Rectal smooth muscle tissue (tissue), 1 donor: ENCODE results near the gene PTPRD.

Experiments used
- H3K27ac ChIP-seq: one replicate; pipeline ENCODE4 v1.7.0; 2013; ENCODE audit warnings: low read depth, low read length, inconsistent platforms
- H3K27me3 ChIP-seq: one replicate; pipeline ENCODE4 v1.7.0; 2013; ENCODE audit warnings: low read length; ENCODE audit not compliant: control insufficient read depth, insufficient read depth
- H3K36me3 ChIP-seq: one replicate; pipeline ENCODE4 v1.7.0; 2013; ENCODE audit warnings: low read length; ENCODE audit not compliant: control insufficient read depth, insufficient read depth
- H3K4me1 ChIP-seq: one replicate; pipeline ENCODE4 v1.7.0; 2013; ENCODE audit warnings: low read length; ENCODE audit not compliant: control insufficient read depth, insufficient read depth
- H3K4me3 ChIP-seq: one replicate; pipeline ENCODE4 v1.7.0; 2013; ENCODE audit warnings: low read length
- H3K9ac ChIP-seq: one replicate; pipeline ENCODE4 v1.7.0; 2013; ENCODE audit warnings: low read length

The PTPRD gene

DNA sequence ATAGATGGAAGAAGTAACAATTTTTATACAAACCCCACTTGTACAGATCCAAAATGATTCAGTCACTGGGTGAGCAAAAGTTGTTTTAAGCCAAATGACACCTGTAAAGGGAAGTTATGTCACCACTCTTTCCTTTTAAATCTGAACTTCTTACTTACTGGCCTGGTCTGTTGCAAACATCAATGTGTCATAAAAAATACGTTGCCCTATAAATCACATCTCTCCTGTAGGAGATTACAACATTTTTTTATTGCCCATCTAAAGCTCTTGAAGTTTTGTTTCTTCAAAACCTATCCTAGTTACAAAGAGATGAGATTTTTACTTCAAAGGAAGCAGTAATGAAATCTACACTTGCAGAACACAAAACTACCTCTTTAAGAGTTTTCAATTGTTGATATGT lies 1725.4 kb downstream of the PTPRD start:
- Histone ChIP-seq H3K36me3 (no peaks in the 10 kb centered on the region), H3K4me3 (no peak overlapping the region), H3K27ac (no peak overlapping the region), H3K9ac (no peak overlapping the region), H3K27me3 (no peaks in the 10 kb centered on the region), H3K4me1 (no peaks in the 10 kb centered on the region)

DNA sequence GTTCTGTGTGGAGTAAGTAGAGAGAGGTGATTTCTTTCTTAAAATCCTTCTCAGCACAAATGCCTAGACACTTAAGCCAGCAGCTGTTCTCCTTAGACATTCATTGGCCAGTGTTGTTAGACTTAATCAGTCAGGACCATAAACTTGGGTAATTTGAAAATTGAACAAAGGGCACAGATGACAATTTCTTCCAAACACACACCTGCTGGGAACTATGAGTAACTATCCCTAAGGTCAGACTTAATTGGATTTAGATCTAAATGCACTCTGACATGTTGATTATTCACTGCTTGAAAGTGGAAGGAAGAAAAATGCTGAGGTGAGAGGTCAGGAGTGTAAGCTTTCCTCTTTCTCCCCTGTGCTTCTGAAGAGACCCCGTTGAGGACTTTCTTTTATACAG lies 1729.5 kb downstream of the PTPRD start:
- Histone ChIP-seq H3K27ac (no peak overlapping the region), H3K4me1 (no peaks in the 10 kb centered on the region), H3K36me3 (no peaks in the 10 kb centered on the region), H3K9ac (no peak overlapping the region), H3K27me3 (no peaks in the 10 kb centered on the region), H3K4me3 (no peak overlapping the region)

DNA sequence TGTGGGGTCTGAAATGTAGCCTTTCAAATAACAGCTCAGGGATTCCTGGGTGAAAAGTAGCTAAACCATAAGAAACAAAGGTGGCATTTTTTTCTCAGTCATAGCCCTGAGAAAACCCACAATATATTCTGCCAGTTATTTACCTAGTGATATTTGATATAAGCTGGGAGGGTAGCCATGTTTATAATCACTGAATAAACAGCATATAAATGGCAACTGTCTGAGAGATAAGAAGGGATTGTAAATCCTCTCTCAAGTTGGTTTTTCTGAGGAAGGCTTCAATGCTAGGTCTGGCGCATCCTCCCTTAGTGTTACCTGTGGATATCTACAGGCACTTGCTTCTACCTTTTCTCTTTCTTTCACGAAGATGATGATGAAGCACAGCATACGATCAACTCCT lies 1732.7 kb downstream of the PTPRD start:
- no peaks in the 10 kb centered on the region for H3K4me1 ChIP-seq
- no peak overlapping the region for H3K4me3 ChIP-seq
- H3K36me3 ChIP-seq: no peaks in the 10 kb centered on the region
- H3K27me3 ChIP-seq: no peaks in the 10 kb centered on the region
- no peak overlapping the region for H3K27ac ChIP-seq
- H3K9ac ChIP-seq: no peak overlapping the region

DNA sequence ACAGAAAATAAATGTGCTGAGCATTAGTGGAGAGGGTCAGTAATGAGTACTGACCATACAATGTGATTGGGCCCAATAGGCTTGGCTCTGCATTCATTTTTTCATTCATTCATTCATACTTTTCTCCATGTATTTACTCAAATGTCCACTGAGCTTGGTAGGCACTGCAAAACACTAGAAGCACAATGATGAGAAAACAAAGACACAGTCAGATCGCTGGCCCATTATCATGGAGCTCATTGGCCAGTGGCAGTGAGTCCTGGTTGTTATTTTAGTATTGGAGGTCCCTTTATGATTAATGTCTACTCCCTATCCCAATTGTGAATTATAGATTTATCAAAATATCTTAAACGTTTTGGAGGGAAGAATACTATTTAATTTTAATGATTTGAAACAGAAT lies 1733.5 kb downstream of the PTPRD start:
- Histone ChIP-seq H3K4me1 (no peaks in the 10 kb centered on the region), H3K27ac (no peak overlapping the region), H3K9ac (no peak overlapping the region), H3K36me3 (no peaks in the 10 kb centered on the region), H3K4me3 (no peak overlapping the region), H3K27me3 (no peaks in the 10 kb centered on the region)

GRCh38 chr9:8877753-8878494 lies 1734.9 kb downstream of the PTPRD start:
- H3K36me3 ChIP-seq: no peaks in the 10 kb centered on the region
- H3K27ac ChIP-seq: no peak overlapping the region
- no peaks in the 10 kb centered on the region for H3K27me3 ChIP-seq
- H3K4me1 ChIP-seq: no peaks in the 10 kb centered on the region
- H3K4me3 ChIP-seq: no peak overlapping the region
- no peak overlapping the region for H3K9ac ChIP-seq

DNA sequence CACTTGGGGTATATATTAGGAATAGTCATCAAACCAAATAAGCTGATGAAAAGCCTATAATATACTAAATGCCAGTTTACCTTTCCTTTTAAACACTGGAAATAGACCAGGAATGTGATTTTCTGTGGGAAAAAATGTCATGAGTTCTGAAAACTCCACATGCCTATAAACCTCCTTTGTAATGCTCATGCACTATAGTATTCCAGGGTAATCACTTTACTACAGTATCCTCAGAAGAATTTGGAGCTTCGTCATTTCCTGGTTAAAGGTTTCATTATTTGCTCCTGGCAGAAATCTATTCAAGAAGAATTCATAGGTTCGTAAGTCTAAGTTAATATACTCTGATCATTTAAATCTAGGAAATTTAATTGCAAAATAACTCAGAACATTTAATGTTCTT lies 1736.5 kb downstream of the PTPRD start:
- Histone ChIP-seq H3K9ac (no peak overlapping the region), H3K36me3 (no peaks in the 10 kb centered on the region), H3K27me3 (no peaks in the 10 kb centered on the region), H3K4me3 (no peak overlapping the region), H3K4me1 (no peaks in the 10 kb centered on the region), H3K27ac (no peak overlapping the region)

GRCh38 chr9:8874482-8874881 lies 1738.3 kb downstream of the PTPRD start:
- Histone ChIP-seq H3K27ac (no peak overlapping the region), H3K4me1 (no peaks in the 10 kb centered on the region), H3K36me3 (no peaks in the 10 kb centered on the region), H3K9ac (no peak overlapping the region), H3K4me3 (no peak overlapping the region), H3K27me3 (no peaks in the 10 kb centered on the region)

DNA sequence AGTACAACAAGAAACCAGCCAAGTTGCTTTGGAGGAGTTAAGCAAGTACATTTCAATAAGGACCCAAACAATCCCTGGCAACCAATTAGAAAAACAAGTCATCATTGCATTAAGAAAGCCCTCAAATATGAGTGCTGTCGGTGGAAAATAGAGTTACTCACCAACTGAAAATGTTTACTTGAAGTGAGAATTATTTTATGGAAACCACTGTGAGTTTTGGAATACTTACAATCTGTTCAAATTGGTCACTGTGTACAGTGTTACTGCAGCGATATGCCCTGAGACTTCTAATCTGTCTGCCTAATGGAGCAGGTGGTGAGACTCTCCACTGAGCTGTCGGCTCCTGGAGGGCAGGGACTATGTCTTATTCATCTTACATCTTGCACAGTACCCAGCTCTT lies 1740.0 kb downstream of the PTPRD start:
- H3K4me3 ChIP-seq: no peak overlapping the region
- no peaks in the 10 kb centered on the region for H3K4me1 ChIP-seq
- H3K9ac ChIP-seq: no peak overlapping the region
- no peak overlapping the region for H3K27ac ChIP-seq
- no peaks in the 10 kb centered on the region for H3K27me3 ChIP-seq
- H3K36me3 ChIP-seq: no peaks in the 10 kb centered on the region

- Histone ChIP-seq H3K9ac (no peak overlapping the region), H3K36me3 (no peaks in the 10 kb centered on the region), H3K27me3 (no peaks in the 10 kb centered on the region), H3K4me1 (no peaks in the 10 kb centered on the region), H3K27ac (no peak overlapping the region), H3K4me3 (no peak overlapping the region)
Observed at GRCh38 chr9:8871796-8872445, 1740.9 kb downstream of the PTPRD start.

DNA sequence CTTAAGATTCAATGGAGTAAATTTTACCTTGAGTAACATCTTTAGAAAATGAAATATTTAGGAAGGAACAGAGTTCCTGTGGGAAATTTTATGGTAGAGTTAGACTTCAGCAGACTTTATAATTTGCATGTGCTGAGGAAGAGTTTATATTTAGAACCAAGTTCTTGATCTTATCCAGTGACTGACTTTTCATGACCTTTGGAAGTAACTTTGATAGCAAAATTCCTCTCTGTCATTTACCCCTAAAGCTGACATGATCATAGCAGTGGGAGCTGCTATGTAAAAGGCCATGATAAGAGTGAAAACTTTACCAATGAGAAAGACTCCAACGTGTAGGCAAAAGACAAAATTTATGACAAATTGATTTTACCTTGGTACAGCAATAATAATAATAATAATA lies 1741.4 kb downstream of the PTPRD start:
- H3K27ac ChIP-seq: no peak overlapping the region

DNA sequence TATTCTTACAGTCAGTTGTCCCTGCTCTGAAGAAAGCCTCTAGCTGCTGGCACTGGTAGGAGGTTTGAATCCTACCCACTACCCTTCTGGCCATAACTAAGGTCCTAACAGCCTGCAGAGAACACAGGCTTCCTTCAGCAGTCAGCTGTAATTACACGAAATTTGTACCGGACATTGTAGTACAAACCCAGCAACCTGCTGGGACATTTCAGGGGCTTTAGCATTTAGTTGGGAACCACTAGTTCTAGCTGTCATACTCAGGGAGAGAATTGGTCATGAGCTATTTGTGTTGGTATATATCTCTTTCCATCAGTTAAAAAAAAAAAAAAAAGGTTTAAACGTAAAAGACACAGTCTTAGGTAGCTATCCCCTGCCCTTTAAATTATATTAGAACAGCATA lies 1743.0 kb downstream of the PTPRD start:
- H3K36me3 ChIP-seq: no peaks in the 10 kb centered on the region
- no peaks in the 10 kb centered on the region for H3K27me3 ChIP-seq
- H3K27ac ChIP-seq: no peak overlapping the region
- no peak overlapping the region for H3K4me3 ChIP-seq
- no peaks in the 10 kb centered on the region for H3K4me1 ChIP-seq
- no peak overlapping the region for H3K9ac ChIP-seq

More for the DNA sequence above, 1741.4 kb downstream of the PTPRD start:
- Histone ChIP-seq H3K4me1 (no peaks in the 10 kb centered on the region), H3K4me3 (no peak overlapping the region), H3K27me3 (no peaks in the 10 kb centered on the region), H3K9ac (no peak overlapping the region), H3K36me3 (no peaks in the 10 kb centered on the region)

- Histone ChIP-seq H3K9ac (no peak overlapping the region), H3K27me3 (no peaks in the 10 kb centered on the region), H3K27ac (no peak overlapping the region), H3K36me3 (no peaks in the 10 kb centered on the region), H3K4me3 (no peak overlapping the region), H3K4me1 (no peaks in the 10 kb centered on the region)
Observed at GRCh38 chr9:8868632-8869031, 1744.2 kb downstream of the PTPRD start.

GRCh38 chr9:8867148-8867547 lies 1745.7 kb downstream of the PTPRD start:
- Histone ChIP-seq H3K36me3 (no peaks in the 10 kb centered on the region), H3K9ac (no peak overlapping the region), H3K4me1 (no peaks in the 10 kb centered on the region), H3K27me3 (no peaks in the 10 kb centered on the region), H3K4me3 (no peak overlapping the region), H3K27ac (no peak overlapping the region)
